BJ (cell line): ENCODE results near the gene FYTTD1. TPM values are rescaled to one million over a fixed set of nuclear protein-coding genes. Genes with fewer than 3 reads are reported as not detected.

Experiments
- CTCF ChIA-PET: fragments of 350-600 bp; formaldehyde crosslinking; extraction: SDS; loops from one replicate; lab custom pipeline; 2021; ENCODE audit warnings: antibody characterized with exemption, inconsistent platforms; lab: Yijun Ruan, JAX
- POLR2A ChIA-PET: fragments of 300-600 bp; sonication (Branson Sonifier 250); formaldehyde crosslinking; extraction: SDS; loops from one replicate; lab custom pipeline; 2021; ENCODE audit warnings: antibody characterized with exemption; lab: Charles Lee
- DNase-seq: peaks from one replicate; pipeline ENCODE4 v3.0.0-alpha.2; 2011; ENCODE audit warnings: low read depth
- H3K27me3 ChIP-seq: 2 replicates; pipeline ENCODE4 v1.6.0; 2011; ENCODE audit warnings: low read length; ENCODE audit not compliant: control insufficient read depth, insufficient read depth
- H3K36me3 ChIP-seq: 2 replicates; pipeline ENCODE4 v1.5.1; 2011; ENCODE audit warnings: low read length; ENCODE audit not compliant: control insufficient read depth, insufficient read depth
- H3K4me3 ChIP-seq: 2 replicates; pipeline ENCODE4 v1.5.1; 2011; ENCODE audit warnings: low read depth, mild to moderate bottlenecking, control low read depth, low read length
- polyA plus RNA-seq: library from polyadenylated mRNA; depleted of rRNA; stranded (reverse); fragments of >200 nt; gene quantifications from 2 replicates; pipeline ENCODE4 v1.2.3, GENCODE V29; 2011
- TF ChIP-seq, protein P1 (sequence below): IDR thresholded peaks from 2 replicates; pipeline ENCODE4 v1.5.1; 2011; ENCODE audit warnings: low read depth, mild to moderate bottlenecking, control low read depth, inconsistent platforms, low read length, moderate library complexity; ENCODE audit not compliant: insufficient read depth

Gene FYTTD1
- polyA plus RNA-seq, 1 experiment: 37.2 TPM

DNA sequence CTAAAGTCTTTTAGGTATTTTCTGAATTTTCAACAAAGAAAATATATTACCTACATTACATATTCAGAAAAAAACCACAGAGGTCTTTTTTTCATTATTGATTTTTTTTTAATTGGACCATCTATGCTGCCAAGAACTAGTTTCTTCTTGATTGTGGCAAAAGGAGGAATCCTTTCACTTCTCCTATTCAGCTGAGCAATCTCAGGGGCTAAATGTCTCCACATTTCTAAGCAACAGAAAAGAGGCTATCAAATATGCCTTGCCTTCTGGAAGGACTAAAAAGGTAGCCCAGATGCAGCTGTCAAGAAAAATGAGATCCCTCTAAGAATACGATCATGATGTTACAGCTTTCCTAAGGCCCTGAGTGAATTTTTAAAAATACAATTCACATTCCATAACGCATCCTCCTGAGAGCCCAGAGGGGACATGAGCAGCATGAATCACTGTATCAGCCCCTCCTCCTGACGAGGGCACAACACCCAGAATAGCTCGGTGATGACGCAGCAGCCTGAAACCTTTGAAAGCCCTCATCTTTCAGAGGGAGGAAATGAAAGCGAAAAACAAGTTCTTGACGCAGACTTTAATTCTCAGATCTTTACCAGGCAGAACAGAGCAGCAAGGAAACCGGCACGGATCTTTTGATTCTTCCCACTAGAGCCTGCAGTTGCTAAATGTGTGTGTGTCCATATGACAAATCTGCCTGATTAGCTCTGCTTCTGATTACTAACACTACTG is 37.5 kb upstream of the FYTTD1 start:
- TF ChIP-seq, protein P1, sequence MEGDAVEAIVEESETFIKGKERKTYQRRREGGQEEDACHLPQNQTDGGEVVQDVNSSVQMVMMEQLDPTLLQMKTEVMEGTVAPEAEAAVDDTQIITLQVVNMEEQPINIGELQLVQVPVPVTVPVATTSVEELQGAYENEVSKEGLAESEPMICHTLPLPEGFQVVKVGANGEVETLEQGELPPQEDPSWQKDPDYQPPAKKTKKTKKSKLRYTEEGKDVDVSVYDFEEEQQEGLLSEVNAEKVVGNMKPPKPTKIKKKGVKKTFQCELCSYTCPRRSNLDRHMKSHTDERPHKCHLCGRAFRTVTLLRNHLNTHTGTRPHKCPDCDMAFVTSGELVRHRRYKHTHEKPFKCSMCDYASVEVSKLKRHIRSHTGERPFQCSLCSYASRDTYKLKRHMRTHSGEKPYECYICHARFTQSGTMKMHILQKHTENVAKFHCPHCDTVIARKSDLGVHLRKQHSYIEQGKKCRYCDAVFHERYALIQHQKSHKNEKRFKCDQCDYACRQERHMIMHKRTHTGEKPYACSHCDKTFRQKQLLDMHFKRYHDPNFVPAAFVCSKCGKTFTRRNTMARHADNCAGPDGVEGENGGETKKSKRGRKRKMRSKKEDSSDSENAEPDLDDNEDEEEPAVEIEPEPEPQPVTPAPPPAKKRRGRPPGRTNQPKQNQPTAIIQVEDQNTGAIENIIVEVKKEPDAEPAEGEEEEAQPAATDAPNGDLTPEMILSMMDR: no peak
- DNase-seq: peak; percentile 90
- Histone ChIP-seq H3K27me3 (no peaks in the 10 kb centered on the region), H3K36me3 (no peaks in the 10 kb centered on the region; the same call in 1 of the 2 replicates), H3K4me3 (peak overlapping the region; percentile 38)
- ChIA-PET CTCF (interaction anchor here (0.9 to 1.2 kb wide), 2 partner anchors 16 to 37 kb away, joined by 3 read pairs; no protein-coding TSS in a partner anchor), POLR2A (no interaction called here)

DNA sequence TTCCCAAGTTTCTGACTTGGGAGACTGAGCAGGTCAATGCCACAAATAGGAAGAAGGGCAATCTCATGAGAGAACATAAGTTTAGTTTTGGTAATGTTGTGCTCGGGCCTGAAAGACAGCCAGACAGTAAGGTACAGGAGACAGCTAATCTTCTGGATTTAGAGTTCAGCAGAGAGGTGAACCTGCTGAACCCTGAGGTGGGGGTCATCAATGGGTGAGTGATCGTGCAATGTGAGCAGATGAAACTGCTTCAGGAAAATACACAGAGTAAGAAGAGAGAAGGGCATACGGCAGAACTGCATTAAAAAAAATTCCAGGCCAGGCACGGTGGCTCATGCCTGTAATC is 36.2 kb upstream of the FYTTD1 start:
- no peak overlapping the region for H3K4me3 ChIP-seq
- DNase-seq: no peak
- TF ChIP-seq, protein P1: no peak
- H3K36me3 ChIP-seq: no peaks in the 10 kb centered on the region; the same call in 1 of the 2 replicates
- ChIA-PET POLR2A (no interaction called here), CTCF (interaction anchor here (1.3 kb wide), 1 partner anchor 17 kb away, joined by 4 read pairs; no protein-coding TSS in a partner anchor)
- H3K27me3 ChIP-seq: no peaks in the 10 kb centered on the region

DNA sequence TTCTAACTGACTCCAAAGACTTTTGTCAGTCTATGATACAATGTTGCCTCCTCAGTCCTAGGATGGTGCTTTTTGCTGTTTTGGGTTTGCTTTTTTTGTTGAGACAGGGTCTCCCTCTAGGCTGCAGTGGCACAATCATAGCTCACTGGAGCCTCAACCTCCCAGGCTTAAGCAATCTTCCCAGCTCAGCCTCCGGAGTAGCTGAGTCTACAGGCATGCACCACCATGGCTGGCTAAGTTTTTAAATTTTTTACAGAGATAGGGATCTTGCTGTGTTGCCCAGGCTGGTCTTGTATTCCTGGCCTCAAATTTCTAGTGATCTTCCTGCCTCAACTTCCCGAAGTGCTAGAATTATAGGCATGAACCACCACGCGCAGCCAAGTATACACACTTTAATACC is 35.4 kb upstream of the FYTTD1 start:
- CTCF ChIA-PET: interaction anchor here (0.7 to 1.3 kb wide), 2 partner anchors 16 to 1005 kb away, joined by 3 to 4 read pairs; no protein-coding TSS in a partner anchor
- TF ChIP-seq, protein P1: no peak
- H3K27me3 ChIP-seq: no peaks in the 10 kb centered on the region
- DNase-seq: no peak
- H3K36me3 ChIP-seq: no peaks in the 10 kb centered on the region; the same call in 1 of the 2 replicates
- POLR2A ChIA-PET: no interaction called here
- no peak overlapping the region for H3K4me3 ChIP-seq

DNA sequence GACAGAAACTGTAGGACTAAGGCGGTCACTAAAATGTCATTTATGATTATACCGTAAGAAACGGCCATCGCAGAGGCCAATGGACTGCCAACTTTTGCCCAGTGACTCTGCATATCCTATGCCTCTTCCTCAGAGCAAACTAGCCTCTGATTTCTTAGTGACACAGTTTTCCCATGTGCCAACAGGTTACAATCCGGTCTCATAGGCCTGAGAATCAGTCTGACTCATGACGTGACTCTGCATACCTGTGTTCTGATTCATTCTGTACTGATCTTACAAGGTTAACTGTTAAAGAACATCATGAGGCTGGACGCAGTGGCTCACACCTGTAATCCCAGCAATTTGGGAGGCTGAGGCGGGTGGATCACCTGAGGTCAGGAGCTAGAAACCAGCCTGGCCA is 30.8 kb upstream of the FYTTD1 start:
- H3K27me3 ChIP-seq: no peaks in the 10 kb centered on the region
- ChIA-PET CTCF (no interaction called here), POLR2A (no interaction called here)
- no peak overlapping the region for H3K4me3 ChIP-seq
- no peaks in the 10 kb centered on the region; the same call in 1 of the 2 replicates for H3K36me3 ChIP-seq
- DNase-seq: peak; percentile 62
- TF ChIP-seq, protein P1: no peak

DNA sequence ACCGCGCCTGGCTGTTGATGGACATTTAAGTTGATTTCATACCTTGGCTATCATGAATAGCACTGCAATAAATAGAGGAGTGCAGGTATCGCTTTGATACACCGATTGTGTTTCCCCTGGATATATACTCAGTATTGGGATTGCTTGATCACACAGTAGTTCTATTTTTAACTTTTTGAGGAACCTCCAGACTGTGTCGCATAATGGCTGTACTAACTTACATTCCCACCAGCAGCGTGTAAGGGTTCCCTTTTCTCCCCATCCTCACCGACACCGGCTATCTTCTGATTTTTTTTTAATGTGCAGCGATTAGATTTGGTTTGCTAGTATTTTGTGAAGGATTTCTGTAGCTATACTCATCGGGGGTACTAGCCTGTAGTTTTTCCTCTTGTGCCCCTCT is 29.0 kb upstream of the FYTTD1 start:
- no peak for DNase-seq
- ChIA-PET POLR2A (no interaction called here), CTCF (interaction anchor here (1.0 kb wide), 1 partner anchor 36 kb away, joined by 3 read pairs; no protein-coding TSS in a partner anchor)
- Histone ChIP-seq H3K36me3 (no peaks in the 10 kb centered on the region; the same call in 1 of the 2 replicates), H3K27me3 (no peaks in the 10 kb centered on the region), H3K4me3 (no peak overlapping the region)
- TF ChIP-seq, protein P1: no peak
